ENCODE data around the gene ETV6.

DNA sequence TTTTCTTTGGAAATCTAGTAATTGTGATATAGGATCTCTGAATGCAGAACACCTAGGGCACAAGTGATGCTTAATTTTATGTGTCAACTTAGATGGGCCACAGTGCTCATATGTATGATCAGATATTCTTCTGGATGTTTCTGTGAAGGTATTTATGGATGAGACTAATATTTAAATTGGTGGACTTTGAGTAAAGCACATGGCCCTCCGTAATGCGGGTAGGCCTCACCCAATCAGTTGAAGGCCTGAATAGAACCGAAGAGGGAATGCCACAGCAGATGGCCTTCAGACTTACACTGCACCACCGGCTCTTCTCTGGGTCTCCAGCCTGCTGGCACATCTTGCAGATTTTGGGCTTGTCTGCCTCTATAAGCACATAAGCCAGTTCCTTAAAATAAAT lies 60.0 kb downstream of the ETV6 start:
- TF ChIP-seq, protein P1, sequence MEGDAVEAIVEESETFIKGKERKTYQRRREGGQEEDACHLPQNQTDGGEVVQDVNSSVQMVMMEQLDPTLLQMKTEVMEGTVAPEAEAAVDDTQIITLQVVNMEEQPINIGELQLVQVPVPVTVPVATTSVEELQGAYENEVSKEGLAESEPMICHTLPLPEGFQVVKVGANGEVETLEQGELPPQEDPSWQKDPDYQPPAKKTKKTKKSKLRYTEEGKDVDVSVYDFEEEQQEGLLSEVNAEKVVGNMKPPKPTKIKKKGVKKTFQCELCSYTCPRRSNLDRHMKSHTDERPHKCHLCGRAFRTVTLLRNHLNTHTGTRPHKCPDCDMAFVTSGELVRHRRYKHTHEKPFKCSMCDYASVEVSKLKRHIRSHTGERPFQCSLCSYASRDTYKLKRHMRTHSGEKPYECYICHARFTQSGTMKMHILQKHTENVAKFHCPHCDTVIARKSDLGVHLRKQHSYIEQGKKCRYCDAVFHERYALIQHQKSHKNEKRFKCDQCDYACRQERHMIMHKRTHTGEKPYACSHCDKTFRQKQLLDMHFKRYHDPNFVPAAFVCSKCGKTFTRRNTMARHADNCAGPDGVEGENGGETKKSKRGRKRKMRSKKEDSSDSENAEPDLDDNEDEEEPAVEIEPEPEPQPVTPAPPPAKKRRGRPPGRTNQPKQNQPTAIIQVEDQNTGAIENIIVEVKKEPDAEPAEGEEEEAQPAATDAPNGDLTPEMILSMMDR (IDR thresholded peaks at IDR 0.05), result no peak
- TF ChIP-seq POLR2A (IDR thresholded peaks at IDR 0.05), result no peak

All from right lobe of liver (tissue), 4 donors.